NCI-H748 (cell line): ENCODE results near the gene TRA2A.

Experiments used
- DNase-seq: peaks from one replicate; lab custom pipeline; 2025; ENCODE audit not compliant: unreplicated experiment; lab: John Stamatoyannopoulos, UW

TRA2A gene

DNA sequence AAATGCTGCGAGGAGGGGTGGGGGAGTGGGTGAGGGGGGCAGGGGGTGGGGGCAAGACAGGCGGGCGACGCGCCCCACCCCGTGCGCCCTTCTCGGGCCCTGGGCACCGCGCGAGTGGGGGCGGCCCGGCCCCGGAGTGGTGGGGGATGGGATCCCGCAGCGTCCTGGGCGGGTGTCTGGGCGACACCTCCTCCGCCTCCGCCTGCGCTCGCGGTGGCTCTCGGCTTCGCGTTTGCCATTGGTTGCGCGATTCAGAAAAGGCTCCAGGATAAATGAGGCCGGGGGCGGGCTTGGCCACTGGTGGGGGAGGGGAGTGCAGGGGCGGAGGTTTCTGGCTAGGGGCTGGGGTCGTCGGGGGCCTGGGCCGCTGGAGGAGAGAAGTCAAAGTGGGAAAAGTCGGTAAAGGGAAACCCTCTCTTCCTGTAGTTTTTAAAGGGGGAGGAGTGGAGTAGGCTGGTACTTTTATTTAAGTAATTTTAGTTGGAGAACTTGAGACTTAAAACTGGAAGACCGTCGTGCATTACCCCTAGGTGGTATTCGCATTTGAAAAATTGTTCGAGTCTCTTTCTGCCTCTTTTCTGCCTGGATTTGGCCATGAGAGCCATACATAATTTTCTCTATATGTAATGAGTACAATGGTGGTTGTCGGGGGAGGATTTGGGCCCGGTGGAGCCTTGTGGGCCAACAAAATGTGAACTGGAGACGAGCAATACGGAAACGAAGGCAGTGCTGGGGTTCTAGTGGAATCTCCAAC lies 60.5 kb downstream of the TRA2A start:
- peak; percentile 96 for DNase-seq

DNA sequence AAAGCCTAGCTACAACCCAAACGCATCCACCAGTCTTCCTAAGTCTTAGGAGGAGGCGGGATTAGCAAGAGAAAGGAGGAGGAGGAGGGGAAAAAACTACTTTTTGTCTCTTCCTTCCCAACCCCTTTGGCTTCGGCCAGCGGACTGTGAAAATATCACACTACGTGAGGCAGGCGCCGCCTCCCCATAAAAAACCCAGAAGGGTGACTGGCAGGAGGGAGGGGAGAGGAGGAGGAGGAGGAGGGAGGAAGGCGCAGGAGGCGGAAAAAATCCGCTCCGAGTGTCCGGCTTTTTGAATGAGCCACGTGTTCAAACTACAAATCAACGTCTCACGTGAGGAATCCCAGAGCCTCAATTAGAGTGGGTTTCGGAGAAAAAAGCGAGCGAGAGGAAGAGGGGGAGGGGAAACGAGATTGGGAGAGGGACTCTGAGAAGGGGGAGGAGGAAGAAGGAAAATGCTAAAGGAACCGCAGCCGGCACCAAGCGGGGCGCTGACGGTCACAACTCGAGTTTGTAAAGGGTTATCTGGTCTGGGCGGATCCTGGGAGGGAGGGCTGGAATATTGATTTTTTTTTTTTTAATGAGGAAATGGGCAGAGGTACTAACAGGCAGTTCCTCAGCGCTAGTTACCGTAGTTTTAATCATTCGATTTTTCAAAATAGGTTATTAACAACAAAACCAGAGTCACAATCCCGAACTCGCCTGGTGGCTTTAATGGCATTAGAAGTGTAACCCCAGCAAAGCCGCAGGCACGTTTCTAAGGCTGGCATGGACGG lies 61.3 kb downstream of the TRA2A start, which contains the start of gene IGF2BP3:
IGF2BP3 (minus strand) TSS at position 162 of the 776 bp plus-strand sequence. CDS start 381 bp downstream, outside the sequence.
- peak; percentile 96 for DNase-seq

DNA sequence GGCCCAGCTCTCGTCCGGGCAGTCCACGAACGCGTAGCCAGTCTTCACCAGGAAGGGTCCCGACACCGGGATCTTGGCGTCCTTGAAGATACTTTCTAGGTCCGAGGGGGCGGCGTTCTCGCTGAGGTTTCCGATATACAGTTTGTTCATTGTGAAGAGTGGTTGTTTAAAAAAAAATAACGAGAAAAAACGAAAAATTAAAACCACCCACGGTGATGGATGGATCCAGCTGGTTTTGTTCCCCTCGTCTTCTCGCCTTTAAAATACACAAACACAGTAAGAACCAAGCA lies 61.9 kb downstream of the TRA2A start:
- DNase-seq, result no peak

DNA sequence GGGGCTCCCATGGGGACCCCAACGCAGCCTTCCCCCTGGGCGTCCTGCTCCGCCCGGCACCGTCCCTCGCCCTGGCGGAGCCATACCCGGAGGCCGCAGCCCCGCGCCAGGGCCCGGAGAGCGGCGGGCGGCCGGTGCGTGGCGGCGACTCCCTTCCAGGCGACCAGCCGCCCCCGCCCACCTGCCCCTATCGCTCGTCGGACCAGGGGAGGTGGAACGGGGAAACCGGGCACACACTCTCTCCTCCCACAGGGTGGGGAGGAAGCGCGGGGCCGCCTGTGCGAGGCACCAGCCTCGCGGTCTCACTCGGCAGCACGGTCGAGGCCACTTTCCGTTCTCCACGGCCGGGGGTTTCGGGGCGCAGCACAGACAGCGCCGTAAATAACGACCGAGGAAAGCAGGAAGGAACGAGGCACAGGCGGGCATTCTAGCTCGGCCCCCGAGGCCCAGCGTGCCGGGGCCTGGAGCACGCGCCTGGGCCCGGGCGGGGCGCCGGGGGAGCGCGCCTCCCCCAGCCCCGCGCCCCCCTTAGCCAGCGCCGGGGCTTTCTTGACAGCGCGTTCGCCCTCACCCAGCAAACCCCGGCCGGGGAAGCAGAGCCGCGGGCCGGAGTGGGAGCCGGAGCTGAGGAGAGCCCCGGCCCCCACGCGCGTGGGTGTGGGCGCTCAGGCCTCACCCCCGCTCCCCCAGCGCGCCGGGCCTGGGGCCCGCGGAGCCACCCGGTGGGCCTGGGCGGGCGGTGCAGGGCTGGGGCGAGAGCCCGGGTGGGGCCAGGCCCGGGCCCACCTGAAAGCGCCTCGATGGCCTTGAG lies 62.4 kb downstream of the TRA2A start:
- DNase-seq, result peak; percentile 61

DNA sequence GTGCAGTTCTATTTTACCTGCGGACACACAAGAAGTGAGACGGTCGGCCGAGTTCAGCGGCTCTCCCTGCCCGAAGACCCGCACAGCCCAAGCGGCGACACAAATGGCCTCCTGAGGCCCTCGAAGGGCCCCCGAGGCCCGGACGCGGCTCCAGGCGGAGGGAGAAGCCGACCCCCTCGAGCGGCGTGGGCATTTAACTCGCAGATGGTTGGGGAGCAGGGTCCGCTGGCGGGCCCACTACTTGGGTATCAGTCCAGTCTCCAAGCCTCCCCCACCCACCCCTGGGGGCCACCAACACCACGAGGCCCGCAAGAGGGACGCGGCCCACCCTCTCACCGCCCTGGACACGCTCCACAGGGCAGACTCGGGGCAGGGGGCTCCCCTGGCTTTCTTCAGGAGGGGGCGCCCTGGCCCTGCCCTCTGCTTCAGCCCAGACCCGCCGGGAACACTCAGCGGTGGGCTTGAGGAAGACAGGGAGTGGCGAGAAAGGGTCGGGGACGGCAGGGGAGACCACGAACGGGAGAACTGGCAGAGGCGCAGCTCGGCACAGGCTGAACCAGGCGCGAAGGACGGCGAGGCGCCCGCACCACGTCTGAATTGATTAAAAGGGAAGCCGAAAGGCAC lies 63.1 kb downstream of the TRA2A start:
- peak; percentile 61 for DNase-seq

DNA sequence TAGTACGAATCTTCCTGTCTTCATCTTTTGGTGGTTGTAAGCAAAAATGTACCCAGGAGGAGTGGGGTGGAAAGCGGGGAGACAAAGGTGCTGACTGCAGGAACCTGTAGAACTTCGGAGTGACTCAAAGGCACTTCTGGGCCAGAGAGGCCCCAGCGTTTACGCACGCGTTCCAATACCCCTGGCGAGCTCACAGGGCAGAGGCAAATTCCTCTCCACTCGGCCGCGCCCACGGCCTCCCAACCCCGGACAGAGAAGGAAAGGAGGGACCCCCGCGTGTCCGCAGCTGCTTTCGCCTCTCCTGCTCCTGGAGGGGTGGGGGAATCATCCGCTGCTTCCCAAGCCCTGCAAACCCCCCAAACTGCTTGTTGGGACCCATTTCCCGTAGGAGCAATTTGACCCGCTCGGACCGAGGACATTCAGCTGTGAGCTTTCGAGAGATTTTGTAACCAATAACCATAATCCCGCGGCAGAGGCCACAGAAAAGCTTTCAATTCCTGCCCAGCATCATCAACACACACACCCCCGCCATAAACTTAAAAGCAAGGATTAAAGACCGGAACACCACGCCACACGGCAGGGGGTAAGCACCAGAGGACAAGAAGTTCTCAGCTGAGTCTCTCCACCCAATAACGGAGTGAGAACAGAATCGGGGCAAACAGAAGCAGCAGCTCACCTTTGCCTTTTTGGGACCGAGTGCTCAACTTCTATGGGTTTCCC lies 63.8 kb downstream of the TRA2A start:
- peak; percentile 51 for DNase-seq

DNA sequence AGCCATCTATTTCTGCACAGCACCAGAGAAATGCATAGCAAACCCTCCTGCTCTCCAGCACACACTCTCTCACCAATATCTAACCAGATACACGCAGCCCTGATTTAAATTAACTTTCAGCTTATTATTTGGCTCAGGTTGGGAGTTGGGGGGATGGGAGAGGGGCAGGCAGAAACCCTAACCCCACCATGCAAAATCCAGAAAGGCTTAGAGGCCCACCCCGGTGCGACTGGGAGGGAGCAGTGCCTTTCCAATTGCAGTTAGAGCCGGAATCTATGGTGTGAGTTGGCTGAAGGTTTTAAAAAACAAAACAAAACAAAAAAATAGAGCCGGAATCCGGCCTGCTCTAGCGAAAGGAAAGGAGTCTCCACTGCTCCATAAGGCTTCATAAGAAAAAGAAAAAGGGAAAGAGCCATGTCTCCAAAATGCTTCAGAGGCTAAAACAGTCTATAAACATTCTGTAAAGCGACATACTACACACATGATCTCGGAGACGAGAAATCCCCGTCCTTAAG lies 64.4 kb downstream of the TRA2A start:
- DNase-seq, result no peak

DNA sequence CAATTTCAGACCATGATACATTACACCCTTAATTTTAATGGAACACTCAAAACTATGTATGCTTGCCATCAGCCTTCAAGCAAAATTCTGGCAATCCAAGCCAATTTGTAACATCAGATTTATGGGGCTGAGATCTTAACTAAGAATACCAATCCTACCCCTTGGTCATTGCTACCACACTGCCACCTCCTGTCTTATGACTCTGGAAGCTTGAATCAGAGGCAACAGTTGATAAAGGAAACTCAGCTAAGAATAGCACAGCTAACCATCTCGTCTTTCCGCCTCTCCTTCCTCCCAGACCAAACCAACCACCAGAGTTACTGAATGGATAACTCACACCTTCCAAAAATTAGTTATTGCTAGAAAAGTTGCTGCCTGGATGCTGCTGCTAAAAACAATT lies 68.9 kb downstream of the TRA2A start:
- DNase-seq, result peak; percentile 11

DNA sequence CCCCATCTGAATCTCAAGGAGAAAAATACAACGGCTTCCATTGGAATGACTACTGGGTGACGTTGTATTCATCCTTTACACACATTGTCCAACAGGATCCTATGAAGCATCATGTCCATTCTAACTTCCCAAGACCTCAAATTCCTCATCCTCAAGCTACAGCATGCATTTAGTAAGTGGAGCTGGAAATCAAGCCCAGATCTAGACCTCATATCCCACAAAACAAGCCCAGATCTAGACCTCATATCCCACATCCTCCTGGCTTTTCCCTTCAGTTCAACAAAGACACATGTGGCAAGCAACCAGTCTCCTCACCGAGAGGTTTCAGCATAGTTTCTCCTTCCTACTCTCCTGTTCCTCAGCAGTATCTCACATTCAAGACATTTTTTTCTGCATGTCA lies 73.7 kb downstream of the TRA2A start:
- DNase-seq, result no peak

DNA sequence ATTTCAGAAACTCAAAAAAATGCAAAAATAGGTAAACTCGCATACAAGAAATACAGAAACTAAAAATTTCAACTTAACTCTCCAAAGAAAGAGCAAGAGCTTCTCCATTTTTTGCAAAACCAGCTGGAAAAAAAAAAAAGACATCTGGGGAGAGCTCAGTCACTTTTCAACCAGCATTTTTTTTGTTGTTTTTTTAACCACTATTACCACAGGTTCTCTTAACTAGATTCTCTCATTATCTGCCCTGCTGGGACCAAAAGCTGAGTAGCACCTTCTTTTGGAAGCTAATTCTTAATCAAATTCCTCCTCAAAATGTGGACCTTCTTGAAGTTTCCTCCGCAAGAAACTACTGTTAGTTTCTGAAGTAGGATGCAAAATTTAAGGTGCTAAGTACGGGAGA lies 75.7 kb downstream of the TRA2A start:
- no peak for DNase-seq

DNA sequence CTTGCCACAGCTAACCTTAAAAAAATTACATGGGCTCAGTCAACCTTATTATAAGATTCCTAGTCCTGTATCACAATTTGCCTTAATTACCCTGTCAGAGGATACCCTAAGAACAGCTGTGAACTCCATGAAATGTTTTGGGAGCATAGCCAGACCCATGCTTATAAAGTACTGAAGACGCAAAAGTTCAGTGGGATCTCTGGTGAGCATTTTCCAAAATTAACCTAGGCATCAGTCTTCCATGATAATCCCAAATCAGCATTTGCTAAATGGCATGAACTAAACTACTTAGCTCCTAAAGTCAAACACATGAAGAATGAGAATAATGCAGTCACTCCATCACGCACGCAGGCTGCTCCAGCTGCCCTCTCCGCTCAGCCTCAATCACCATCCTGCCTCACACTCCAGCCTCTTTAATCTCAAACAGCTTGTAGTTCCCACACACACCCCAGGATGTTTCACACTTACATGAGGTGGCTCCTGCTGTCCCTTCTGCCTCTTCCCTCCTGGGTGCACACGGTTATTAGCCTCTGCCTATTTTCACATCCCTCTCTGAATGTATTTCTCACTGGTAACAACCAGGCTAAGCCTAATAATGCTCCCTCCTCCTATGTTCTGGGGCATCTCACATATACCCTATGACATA lies 76.8 kb downstream of the TRA2A start:
- no peak for DNase-seq
